A549 (cell line): ENCODE data around the gene MAU2. TPM values are rescaled to one million over a fixed set of nuclear protein-coding genes. Genes with fewer than 3 reads are reported as not detected.
A peak's percentile ranks its signal among the peaks of the same experiment; 100 is the strongest.

Source experiments
- ATAC-seq, 2 experiments: fragments of 200-7000 bp in 1 of 2; fragments of >200 bp in 1 of 2; cut with Nextera tagmentation in 1 of 2; cut with Tn5 transposase in 1 of 2; 3 replicates each; pipeline versions ENCODE4 v1.8.0 to v1.9.1; 2018 to 2020; ENCODE audit warnings: mild to moderate bottlenecking in 1 of 2, moderate library complexity in 1 of 2
- CTCF ChIA-PET: fragments of 300-600 bp; sonication (Branson Sonifier 250); formaldehyde crosslinking; extraction: SDS; loops from one replicate; lab custom pipeline; 2021; ENCODE audit warnings: antibody characterized with exemption, inconsistent platforms; lab: Yijun Ruan, JAX
- POLR2A ChIA-PET: fragments of 350-600 bp; formaldehyde crosslinking; extraction: SDS; loops from one replicate; lab custom pipeline; 2021; ENCODE audit warnings: antibody characterized with exemption, inconsistent platforms; lab: Yijun Ruan, JAX
- DNase-seq, 2 experiments: peaks; one replicate each; pipeline versions ENCODE4 v3.0.0 to v3.0.0-alpha.2; 2011 to 2016; ENCODE audit warnings: low read depth in 1 of 2, low spot score in 1 of 2
- FAIRE-seq: peaks from 2 replicates; lab custom pipeline; 2011; peaks lifted over from hg19 to GRCh38; lab: Jason Lieb, UNC
- H3K27ac ChIP-seq, 2 experiments: fragments of >200 bp; sonication (Bioruptor Twin); formaldehyde crosslinking; 3 replicates each; pipeline ENCODE4 v1.5.1; 2016 to 2017
- H3K4me1 ChIP-seq: fragments of >200 bp; sonication (Bioruptor Twin); formaldehyde crosslinking; 3 replicates; pipeline ENCODE4 v1.6.1; 2016
- H3K4me2 ChIP-seq: fragments of >200 bp; sonication (Bioruptor Twin); formaldehyde crosslinking; 3 replicates; pipeline ENCODE4 v1.6.1; 2016
- H3K4me3 ChIP-seq: fragments of >200 bp; sonication (Bioruptor Twin); formaldehyde crosslinking; 3 replicates; pipeline ENCODE4 v1.5.1; 2016
- H3K9me3 ChIP-seq: fragments of >200 bp; sonication (Bioruptor Twin); formaldehyde crosslinking; 3 replicates; pipeline ENCODE4 v1.6.1; 2016
- CBX2 ChIP-seq: fragments of 200-600 bp; sonication (generic); IDR thresholded peaks from 2 replicates; pipeline ENCODE4 v1.6.1; 2016; ENCODE audit warnings: low read depth, mild to moderate bottlenecking, borderline replicate concordance
- CBX8 ChIP-seq: fragments of 200-600 bp; sonication (generic); IDR thresholded peaks from 2 replicates; pipeline ENCODE4 v1.6.1; 2016
- CEBPB ChIP-seq, 2 experiments: fragments of >200 bp in 1 of 2; sonication (Bioruptor Twin) in 1 of 2; formaldehyde crosslinking in 1 of 2; IDR thresholded peaks; 2 replicates each; pipeline ENCODE4 v1.6.1; 2012 to 2016
- HDAC2 ChIP-seq: fragments of 200-600 bp; sonication (generic); IDR thresholded peaks from 2 replicates; pipeline ENCODE4 v1.6.1; 2016
- HEYL ChIP-seq: fragments of 250-450 bp; sonication (Bioruptor Pico); IDR thresholded peaks from 2 replicates; pipeline ENCODE4 v1.8.0; 2021; ENCODE audit warnings: mild to moderate bottlenecking, moderate library complexity
- KDM1A ChIP-seq: fragments of 200-600 bp; sonication (generic); IDR thresholded peaks from 2 replicates; pipeline ENCODE4 v1.6.1; 2016; ENCODE audit warnings: low read depth, mild to moderate bottlenecking
- MYC ChIP-seq: IDR thresholded peaks from 2 replicates; pipeline ENCODE4 v1.6.1; 2012; ENCODE audit warnings: mild to moderate bottlenecking, inconsistent platforms, low read length, improper control_type of control experiment, borderline replicate concordance
- NFE2L2 ChIP-seq: fragments of 150-350 bp; conservative IDR thresholded peaks from 2 replicates; pipeline ENCODE4 v1.6.1; 2014; ENCODE audit warnings: low read length
- NPAS2 ChIP-seq: fragments of 250-450 bp; sonication (Bioruptor Pico); IDR thresholded peaks from 2 replicates; pipeline ENCODE4 v1.8.0; 2022; ENCODE audit warnings: mild to moderate bottlenecking, moderate library complexity, borderline replicate concordance
- POLR2A ChIP-seq: IDR thresholded peaks from 2 replicates; pipeline ENCODE4 v1.6.1; 2012; ENCODE audit warnings: mild to moderate bottlenecking, low read length
- RCOR1 ChIP-seq: fragments of 150-350 bp; IDR thresholded peaks from 2 replicates; pipeline ENCODE4 v1.6.1; 2014; ENCODE audit warnings: antibody characterized with exemption, low read length, low read depth
- WGBS: methylation state at CpG from one replicate; pipeline ENCODE4 v1.1.6; 2017; ENCODE audit errors: missing lambda C conversion rate; 5-methylcytosine and 5-hydroxymethylcytosine counted together
- polyA plus RNA-seq, 4 experiments: library from polyadenylated mRNA; depleted of rRNA in 3 of 4; stranded (reverse); fragments of >200 nt; fragmentation: RNase III in 1 of 4; extraction: RNeasy Plus Mini Kit Qiagen cat#74134 plus additional on column Dnase treatment in 1 of 4; gene quantifications; 2 replicates in 3 of 4; 3 replicates in 1 of 4; pipeline ENCODE4 v1.2.3, GENCODE V29; 2011 to 2017
- TF ChIP-seq, protein P1 (sequence below): fragments of 250-450 bp; sonication (Bioruptor Pico); IDR thresholded peaks from 2 replicates; pipeline ENCODE4 v1.5.0; 2020; ENCODE audit warnings: low read depth, mild to moderate bottlenecking, moderate library complexity
- TF ChIP-seq, protein P2 (sequence below): fragments of 150-350 bp; IDR thresholded peaks from 2 replicates; pipeline ENCODE4 v1.6.1; 2014; ENCODE audit warnings: low read depth, mild to moderate bottlenecking, low read length
- TF ChIP-seq, protein P3 (sequence below): fragments of 200-600 bp; sonication (generic); IDR thresholded peaks from 2 replicates; pipeline ENCODE4 v1.6.1; 2016; ENCODE audit warnings: antibody characterized with exemption, mild to moderate bottlenecking, moderate library complexity

MAU2 gene
- polyA plus RNA-seq, 2 of the 4 experiments (the other 2 are of a cell fraction), result 8.5 to 11.5 TPM

DNA sequence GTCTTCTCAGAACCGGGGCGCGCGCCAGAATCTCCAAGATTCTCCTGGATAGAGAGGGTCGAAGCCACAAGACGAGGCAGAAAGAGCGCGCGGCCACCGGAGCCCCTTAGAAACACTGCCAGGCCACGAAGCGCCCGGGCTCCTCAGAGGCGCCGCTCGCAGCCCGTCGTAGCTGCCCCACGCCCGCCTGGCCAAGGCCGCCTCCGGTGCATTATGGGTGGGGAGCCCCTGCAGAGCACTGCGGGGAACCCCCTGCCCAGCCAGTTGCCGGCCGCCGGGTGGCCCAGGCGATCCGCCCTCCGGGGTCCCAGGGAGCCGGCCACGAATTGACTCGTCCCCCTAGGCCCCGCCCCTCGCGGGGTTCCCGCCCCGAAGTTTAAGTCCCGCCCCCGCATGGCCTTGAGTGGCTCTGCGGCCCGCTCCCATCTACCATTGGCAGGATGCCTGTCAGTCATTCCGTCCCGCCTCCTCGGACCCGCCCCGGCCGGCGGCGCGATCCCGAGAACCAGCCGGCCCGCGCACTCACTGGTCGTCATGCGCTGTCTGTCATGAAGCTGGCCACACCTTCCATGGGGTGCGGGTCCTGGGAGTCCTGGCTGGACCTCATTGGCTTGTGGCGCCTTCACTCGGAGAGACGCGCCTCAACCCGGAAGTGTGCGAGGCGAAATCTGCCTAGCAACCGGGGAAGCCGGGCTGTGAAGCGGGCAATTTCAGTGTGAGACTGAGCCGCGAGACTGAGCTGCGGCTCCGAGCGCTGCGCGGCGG lies 64.7 kb downstream of the MAU2 start (continued):
- TF ChIP-seq, protein P1, sequence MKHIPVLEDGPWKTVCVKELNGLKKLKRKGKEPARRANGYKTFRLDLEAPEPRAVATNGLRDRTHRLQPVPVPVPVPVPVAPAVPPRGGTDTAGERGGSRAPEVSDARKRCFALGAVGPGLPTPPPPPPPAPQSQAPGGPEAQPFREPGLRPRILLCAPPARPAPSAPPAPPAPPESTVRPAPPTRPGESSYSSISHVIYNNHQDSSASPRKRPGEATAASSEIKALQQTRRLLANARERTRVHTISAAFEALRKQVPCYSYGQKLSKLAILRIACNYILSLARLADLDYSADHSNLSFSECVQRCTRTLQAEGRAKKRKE, result peak; percentile 85
- TF ChIP-seq POLR2A (peak; percentile 73), RCOR1 (no peak), CBX8 (no peak), CBX2 (no peak), NFE2L2 (no peak), KDM1A (no peak), NPAS2 (no peak), MYC (no peak), HEYL (CRISPR knock-in tag) (no peak), CEBPB (IDR thresholded peaks at IDR 0.05) (no peak)

DNA sequence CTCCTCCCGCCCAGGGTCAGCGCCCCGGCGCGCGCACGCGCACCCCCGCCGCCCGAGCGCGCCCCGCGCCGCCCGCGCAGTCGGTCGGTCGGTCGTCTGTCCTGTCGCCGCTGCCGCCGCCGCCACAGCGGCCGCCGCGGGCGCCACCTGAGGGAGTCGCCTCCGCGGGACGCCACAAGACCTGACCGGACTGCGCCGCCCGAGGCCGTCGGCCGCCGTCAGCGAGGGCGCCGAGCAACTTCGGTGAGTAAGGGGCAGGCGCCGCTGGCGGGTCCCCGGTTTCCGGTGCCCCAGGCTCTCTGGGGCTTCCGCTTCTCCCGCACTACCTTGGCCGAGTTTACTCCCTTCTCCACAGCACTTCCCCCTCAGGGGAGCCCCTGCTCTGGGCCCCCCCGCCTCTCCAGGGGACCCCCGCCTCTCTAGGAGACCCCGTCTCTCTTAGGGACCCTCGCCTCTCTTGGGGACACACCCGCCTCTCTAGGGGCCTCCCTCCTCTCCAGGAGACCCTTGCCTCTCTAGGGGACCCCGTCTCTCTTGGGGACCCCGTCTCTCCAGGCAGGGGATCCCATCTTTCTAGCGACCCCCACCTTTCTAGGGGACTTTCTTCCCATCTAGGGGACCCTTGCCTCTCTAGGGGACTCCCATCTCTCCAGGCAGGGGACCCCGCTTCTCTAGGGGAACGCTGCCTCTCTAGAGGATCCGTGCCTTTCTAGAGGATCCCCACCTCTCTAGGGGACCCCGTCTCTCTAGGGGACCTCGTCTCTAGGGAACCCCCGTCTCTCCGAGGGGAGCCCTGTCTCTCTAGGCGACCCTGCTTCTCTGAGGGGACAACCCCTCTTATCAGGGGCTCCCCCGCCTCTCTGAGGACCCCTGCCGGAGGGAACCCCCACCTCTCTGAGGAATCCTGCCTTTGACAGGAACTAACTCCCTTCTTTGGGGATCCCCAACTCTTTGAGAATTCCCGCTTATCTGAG lies 65.6 kb downstream of the MAU2 start:
- H3K4me2 ChIP-seq, result peak overlapping the region; percentile 97
- ChIA-PET CTCF (interaction anchor here (0.9 to 1.7 kb wide), 2 partner anchors 20 to 104 kb away, joined by 3 to 7 read pairs; no protein-coding TSS in a partner anchor), POLR2A (interaction anchor here (0.7 to 1.4 kb wide), 6 partner anchors 11 to 130 kb away, joined by 3 to 14 read pairs (median 6); partner anchors contain the start of genes GATAD2A, NDUFA13 and TSSK6)
- DNase-seq, result no peak
- no peaks in the 10 kb centered on the region for H3K9me3 ChIP-seq
- peaks cover 10% of the 10 kb centered on the region; the same call in 1 of the 3 replicates for H3K4me1 ChIP-seq
- 10% methylated on average over 20 of the region's 75 CpGs for WGBS
- H3K27ac ChIP-seq, result peak overlapping the region; percentile 85 to 98
- H3K4me3 ChIP-seq, result peak overlapping the region; percentile 80
- FAIRE-seq, result no peak
- TF ChIP-seq POLR2A, result peak; percentile 67
- TF ChIP-seq, protein P2, sequence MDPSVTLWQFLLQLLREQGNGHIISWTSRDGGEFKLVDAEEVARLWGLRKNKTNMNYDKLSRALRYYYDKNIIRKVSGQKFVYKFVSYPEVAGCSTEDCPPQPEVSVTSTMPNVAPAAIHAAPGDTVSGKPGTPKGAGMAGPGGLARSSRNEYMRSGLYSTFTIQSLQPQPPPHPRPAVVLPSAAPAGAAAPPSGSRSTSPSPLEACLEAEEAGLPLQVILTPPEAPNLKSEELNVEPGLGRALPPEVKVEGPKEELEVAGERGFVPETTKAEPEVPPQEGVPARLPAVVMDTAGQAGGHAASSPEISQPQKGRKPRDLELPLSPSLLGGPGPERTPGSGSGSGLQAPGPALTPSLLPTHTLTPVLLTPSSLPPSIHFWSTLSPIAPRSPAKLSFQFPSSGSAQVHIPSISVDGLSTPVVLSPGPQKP, result no peak
- ATAC-seq, result peak in 1 of 2 experiments; percentile 48; a peak in 2 of 6 replicates

DNA sequence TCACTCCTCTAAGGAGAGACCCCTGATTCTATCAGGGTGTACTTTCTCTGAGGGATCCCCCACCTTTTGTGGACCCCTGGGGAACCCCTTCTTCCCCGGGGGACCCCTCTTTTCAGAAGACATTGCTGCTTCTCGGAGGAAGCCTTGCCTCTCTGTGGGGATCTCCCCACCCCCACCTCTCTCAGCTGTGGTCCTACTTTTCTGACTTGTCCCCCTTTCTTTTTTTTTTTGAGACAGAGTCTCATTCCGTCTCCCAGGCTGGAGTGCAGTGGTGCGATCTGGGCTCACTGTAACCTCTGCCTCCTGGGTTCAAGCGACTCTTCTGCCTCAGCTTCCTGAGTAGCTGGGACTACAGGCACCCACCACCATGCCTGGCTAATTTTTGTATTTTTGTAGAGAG lies 66.5 kb downstream of the MAU2 start:
- CTCF ChIA-PET, result interaction anchor here (1.1 kb wide), 1 partner anchor 12 kb away, joined by 3 read pairs; no protein-coding TSS in a partner anchor
- WGBS, result 87% methylated on average over 5 of the region's 5 CpGs

More for the DNA sequence above, 66.5 kb downstream of the MAU2 start:
- peaks cover 10% of the 10 kb centered on the region; the same call in 1 of the 3 replicates for H3K4me1 ChIP-seq
- FAIRE-seq, result no peak
- H3K4me2 ChIP-seq, result peak overlapping the region; percentile 97
- H3K9me3 ChIP-seq, result no peaks in the 10 kb centered on the region
- DNase-seq, result no peak
- H3K4me3 ChIP-seq, result peak overlapping the region; percentile 80; the same call in 1 of the 3 replicates
- H3K27ac ChIP-seq, result peak overlapping the region in 1 of 2 experiments; percentile 98; a peak in 3 of 6 replicates
- POLR2A ChIA-PET, result no interaction called here
- no peak for TF ChIP-seq HDAC2
- TF ChIP-seq, protein P3, sequence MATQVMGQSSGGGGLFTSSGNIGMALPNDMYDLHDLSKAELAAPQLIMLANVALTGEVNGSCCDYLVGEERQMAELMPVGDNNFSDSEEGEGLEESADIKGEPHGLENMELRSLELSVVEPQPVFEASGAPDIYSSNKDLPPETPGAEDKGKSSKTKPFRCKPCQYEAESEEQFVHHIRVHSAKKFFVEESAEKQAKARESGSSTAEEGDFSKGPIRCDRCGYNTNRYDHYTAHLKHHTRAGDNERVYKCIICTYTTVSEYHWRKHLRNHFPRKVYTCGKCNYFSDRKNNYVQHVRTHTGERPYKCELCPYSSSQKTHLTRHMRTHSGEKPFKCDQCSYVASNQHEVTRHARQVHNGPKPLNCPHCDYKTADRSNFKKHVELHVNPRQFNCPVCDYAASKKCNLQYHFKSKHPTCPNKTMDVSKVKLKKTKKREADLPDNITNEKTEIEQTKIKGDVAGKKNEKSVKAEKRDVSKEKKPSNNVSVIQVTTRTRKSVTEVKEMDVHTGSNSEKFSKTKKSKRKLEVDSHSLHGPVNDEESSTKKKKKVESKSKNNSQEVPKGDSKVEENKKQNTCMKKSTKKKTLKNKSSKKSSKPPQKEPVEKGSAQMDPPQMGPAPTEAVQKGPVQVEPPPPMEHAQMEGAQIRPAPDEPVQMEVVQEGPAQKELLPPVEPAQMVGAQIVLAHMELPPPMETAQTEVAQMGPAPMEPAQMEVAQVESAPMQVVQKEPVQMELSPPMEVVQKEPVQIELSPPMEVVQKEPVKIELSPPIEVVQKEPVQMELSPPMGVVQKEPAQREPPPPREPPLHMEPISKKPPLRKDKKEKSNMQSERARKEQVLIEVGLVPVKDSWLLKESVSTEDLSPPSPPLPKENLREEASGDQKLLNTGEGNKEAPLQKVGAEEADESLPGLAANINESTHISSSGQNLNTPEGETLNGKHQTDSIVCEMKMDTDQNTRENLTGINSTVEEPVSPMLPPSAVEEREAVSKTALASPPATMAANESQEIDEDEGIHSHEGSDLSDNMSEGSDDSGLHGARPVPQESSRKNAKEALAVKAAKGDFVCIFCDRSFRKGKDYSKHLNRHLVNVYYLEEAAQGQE, result no peak
- no peak for ATAC-seq
